Neural progenitor cell (in vitro differentiated cells): ENCODE results near the gene MRPL19.

Experiments used
- EZH2 ChIP-seq: fragments of 200-600 bp; sonication (generic); IDR thresholded peaks from 2 replicates; pipeline ENCODE4 v1.6.1; 2017; ENCODE audit warnings: antibody characterized with exemption, mild to moderate bottlenecking, moderate library complexity
- TF ChIP-seq, protein P1 (sequence below): fragments of 200-600 bp; sonication (generic); IDR thresholded peaks from 2 replicates; pipeline ENCODE4 v1.5.1; 2017; ENCODE audit warnings: antibody characterized with exemption, mild to moderate bottlenecking

DNA sequence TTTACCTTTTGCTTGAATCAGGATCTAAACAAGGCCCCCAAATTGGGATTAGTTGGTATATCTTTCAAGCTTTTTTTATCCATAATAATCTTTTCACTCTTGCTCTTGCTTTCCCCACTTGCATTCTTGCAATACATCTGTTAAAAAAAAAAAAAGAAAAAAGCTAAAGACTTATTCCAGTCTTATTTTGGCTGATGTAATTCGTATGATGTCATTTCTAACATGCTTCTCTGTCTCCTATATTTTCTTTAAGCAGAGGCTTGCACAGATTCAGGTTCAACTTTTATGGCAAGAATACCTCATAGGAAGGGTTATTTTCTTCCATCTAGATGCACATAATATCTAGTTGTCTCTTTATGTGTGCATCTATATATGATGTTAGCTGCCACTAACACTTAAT is 73.9 kb downstream of the MRPL19 start:
- TF ChIP-seq, protein P1, sequence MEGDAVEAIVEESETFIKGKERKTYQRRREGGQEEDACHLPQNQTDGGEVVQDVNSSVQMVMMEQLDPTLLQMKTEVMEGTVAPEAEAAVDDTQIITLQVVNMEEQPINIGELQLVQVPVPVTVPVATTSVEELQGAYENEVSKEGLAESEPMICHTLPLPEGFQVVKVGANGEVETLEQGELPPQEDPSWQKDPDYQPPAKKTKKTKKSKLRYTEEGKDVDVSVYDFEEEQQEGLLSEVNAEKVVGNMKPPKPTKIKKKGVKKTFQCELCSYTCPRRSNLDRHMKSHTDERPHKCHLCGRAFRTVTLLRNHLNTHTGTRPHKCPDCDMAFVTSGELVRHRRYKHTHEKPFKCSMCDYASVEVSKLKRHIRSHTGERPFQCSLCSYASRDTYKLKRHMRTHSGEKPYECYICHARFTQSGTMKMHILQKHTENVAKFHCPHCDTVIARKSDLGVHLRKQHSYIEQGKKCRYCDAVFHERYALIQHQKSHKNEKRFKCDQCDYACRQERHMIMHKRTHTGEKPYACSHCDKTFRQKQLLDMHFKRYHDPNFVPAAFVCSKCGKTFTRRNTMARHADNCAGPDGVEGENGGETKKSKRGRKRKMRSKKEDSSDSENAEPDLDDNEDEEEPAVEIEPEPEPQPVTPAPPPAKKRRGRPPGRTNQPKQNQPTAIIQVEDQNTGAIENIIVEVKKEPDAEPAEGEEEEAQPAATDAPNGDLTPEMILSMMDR, result no peak
- TF ChIP-seq EZH2, result no peak
